Measurements from ENCODE around the gene KIF26A.
"Not testable (repeated sequence)": the region's sequence is repeated elsewhere in the genome, so short reads cannot be mapped to it uniquely, and the experiment has no call there.

The KIF26A gene

DNA sequence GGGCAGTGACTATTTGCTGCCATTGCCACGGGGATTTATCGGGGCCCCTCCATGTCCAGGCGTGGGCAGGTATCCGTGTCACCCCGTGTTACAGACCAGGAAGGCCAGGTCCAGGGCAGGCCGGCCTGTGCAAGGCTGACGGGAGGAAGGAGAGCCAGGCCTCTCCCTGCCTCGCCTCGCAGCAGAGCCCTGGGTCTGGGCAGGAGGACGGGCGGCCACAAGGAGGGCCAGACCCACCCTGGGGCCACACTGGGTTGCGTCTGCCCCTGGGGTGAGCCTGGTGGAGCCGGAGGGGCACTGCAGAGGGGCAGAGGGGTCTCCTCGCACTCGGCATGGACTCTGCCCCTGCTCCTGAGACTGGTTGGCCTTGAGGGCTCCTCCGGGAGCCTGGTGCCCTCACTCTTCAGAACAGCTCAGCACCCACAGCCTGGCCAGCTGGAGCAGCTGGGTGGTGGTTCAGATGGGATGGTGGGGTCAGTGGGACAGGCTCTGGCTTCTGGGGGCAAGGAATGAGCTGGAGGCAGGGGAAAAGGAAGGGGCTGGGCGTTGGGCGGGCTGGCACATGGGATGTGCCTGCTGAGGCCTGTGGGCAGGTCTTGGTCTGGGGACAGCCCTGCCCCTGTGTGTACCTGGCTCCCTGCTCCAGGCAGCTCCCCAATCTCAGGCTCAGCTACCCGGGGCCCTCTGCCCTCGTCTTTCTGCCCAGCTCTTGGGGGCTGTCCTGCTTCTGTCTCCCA is 53.9 kb downstream of the KIF26A start:
- DNase-seq (ENCODE audit: low spot score), result no peak

DNA sequence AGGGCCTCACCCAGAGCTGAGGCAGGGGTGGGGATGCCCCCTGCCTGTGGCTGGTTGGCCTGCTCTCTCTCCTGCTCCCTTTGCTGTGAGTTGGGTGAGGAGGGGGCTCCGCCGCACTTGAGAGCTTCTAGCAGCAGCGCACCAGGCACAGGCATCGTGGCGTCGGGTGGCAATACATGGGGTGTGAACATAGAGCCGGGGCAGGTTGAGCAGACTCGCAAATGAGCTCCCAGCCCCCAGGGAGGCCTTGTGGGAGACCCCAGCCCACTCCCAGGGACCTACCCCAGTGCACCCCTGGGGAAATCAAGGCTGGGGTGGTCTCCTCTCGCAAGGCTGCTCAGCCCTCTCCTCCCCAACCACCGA is 54.5 kb downstream of the KIF26A start:
- no peak for DNase-seq (ENCODE audit: low spot score)

DNA sequence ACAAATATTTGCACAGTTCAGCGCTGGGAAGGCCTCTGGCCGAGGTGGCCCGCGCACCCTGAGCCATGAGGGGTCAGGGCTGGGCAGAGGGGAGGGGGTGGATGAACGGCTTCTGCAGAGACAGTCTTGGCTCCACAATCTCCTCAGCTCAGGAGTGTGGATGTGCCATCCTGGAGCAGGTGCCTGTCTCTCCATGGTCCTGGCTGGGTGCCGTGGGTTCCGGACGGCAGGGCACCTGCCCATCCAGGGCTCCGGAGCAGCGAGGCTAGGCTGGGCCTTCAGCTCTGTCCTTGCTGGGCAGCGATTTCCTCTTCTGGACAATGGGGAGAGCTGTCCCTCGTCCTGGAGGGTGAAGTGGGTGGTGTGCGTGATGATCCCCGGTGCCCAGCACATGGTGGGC is 55.6 kb downstream of the KIF26A start:
- DNase-seq (ENCODE audit: low spot score), result no peak

DNA sequence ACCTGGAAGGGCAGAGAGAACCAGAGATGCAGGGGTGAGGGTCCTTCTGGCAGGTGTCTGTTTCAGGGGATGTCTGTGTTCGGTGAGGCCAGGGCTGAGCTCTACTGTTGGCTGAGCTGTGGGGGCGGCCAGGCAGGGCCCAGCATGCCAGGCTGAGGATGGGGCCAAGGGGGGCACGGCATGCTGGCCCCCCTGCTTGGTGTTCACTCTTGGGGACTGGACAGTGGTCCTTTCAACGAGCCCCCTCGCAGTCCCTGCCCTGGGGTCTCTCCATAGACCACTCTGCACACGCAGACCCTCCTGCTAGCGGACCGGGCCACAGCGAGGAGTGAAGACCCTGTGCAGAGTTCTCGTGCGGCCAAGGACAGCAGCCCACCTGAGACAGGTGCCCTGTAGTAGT is 56.3 kb downstream of the KIF26A start:
- DNase-seq (ENCODE audit: low spot score), result no peak

DNA sequence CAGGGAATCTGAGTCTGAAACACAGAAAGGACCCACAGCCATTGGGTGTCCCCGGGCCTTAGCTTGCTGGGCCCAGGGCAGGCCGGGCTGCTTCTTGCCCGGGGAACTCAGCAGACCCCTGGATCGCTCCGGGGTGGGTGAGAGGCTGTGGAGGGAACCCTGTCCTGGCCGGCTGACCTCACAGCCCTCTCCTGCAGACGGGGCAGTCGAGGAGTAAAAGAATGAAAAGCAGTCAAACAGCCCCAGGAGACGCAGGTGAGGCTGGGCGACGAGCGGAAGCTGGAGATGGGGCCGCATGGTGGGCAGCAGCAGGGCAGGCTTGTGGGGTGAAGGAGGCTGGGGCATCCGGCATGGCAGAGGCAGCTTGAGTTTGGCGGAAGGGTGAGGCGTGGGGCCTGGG is 57.0 kb downstream of the KIF26A start:
- DNase-seq (ENCODE audit: low spot score), result no peak

DNA sequence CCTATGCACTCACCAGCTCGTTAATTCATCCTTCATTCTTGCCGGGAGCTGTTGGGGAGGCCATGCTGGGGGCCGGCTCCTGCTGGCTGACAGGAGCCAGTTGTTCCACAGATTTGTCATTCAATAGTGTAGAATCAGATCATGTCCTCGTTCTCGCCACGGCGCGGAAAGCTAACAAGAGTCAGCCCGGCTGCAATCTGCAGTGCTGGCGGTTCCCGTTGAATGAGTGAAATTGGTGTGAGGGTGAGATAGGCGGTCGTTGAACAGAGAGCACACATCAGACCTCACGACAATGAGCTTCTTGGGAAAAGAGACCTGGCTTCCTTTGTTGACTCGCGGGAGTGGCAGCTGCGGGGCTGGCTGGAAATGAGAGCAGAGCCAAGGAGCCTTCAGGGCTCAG is 57.5 kb downstream of the KIF26A start:
- DNase-seq (ENCODE audit: low spot score), result no peak

DNA sequence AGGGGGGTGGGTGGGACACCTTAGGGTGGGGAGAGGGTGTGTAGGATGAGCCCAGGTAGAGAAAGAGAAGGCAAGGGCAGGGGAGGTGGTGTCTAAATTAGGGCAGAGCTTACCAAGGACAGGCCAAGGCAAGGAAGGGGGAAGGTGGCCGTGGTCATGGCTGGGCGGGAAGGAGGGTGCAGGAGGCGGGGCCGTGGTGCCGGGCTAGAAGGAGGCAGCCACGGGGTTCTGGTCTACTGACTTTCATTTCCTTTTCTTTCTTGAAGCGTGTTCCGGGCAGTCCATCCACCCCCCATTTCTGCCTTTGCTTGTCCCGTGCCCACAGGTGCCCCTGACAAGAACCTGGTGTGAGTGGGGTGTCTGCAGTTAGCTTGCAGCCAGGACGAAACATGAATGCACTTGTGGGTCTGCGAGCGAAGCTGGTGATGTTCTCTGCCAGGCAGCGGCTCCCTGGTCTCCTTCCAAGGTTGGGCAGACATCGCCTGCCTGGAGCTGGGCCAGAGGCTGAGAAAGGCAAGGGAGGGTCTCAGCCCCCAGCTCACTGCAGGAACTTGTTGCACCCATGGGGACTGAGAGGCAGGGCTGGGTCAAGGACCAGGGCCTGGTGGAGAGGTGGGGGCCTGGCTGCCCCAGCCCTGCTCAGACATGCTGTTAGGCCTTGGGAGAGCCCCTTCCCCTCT is 58.2 kb downstream of the KIF26A start:
- DNase-seq (ENCODE audit: low spot score), result no peak

DNA sequence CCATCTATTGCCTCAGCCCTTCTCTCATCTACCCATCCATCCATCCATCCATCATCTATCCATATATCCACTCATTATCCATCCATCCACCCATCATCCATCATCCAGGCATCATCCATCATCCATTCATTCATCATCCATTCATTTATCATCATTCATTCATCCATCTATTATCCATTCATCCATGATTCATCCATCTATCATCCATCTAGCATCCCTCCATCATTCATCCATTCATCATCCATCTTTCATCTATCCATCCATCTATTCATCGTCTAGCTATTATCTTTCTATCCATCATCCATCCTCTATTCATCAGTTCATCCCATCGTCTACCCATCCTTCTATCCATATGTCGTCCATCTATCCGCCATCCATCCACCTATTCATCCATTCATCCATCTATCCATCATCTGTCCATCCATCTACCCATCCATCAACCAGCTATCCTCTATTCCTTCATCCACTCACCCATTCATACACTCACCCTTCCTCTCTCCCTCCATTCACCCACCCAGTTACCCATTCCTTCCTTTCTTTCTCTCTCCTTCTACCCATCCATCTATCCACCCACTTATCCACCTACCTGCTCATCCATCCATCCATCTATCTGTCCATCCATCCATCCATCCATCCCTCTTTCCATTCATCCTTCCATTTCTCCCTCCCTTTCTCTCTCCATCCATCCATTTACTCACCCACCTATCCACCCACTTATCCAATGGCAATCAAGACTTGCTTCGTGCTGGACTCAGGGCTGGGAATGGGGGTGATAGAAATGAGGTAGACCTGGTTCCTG is 59.3 kb downstream of the KIF26A start:
- DNase-seq (ENCODE audit: low spot score), result no peak

DNA sequence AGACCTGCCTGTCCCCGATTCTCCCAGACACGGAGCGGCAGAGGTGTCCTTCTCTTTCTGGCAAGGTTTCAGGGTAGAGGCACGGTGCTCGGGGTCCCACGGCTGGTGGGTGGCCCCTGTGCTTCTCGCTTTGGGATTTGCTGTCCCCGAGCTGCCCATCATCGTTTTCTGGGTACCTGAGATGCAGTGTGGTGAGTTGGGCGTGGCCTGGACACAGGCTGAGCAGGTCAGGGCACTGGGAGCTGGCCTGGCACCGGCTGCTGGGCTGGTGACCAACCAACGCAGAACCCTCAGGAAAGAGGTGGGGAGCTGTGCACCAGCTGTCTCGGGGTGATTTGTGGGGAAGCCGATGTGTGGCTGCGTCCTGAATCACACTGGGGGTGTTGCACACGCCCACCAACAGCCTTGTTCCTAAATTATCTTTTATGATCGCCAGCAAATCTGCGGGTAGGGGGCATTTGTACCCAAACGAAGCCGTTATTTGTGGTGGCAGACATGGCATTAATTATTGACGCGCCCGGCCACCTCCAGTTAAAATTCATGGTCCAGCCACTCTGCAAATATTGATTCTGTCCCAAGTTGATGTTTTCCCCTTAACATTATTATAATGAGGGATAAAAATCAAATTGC is 61.0 kb downstream of the KIF26A start:
- DNase-seq (ENCODE audit: low spot score), result no peak

DNA sequence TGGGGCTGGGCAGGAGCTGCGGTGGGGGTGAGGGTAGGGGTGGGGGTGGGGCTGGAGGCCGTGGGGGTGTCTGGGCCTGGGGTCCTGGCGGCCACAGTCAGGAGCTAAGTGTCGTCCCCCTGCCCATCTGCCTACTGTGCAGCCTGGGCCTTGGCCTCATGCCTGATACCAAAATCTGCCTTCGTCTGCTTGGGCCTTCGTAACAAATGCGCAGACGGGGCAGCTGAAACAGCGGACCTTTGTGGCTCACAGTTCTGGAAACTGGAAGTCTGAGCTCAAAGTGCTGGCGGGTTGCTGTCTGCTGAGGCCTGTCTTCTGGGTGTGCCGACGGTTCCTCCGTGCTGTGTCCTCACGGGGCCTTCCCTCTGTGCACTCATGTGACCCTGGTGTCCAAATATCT is 61.7 kb downstream of the KIF26A start:
- no peak for DNase-seq (ENCODE audit: low spot score)

DNA sequence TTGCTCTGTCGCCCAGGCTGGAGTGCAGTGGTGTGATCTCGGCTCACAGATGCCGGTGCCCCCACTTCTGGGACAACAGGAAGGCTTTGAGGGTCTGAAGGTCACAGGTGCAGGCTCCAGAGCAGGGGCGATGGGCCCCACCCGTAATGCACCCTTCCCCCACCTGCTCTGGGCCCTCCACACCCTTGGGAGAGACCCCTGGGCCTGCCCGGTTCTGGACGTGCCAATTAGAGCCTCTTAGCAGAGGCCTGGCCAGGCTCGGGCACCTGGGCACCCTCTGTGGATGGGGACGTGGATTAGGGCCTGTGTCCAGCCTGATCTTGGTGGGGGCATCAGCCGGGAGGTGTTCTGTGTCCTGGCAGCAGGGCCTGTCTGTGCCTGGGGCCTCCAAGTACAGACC is 62.2 kb downstream of the KIF26A start:
- no peak for DNase-seq (ENCODE audit: low spot score)

DNA sequence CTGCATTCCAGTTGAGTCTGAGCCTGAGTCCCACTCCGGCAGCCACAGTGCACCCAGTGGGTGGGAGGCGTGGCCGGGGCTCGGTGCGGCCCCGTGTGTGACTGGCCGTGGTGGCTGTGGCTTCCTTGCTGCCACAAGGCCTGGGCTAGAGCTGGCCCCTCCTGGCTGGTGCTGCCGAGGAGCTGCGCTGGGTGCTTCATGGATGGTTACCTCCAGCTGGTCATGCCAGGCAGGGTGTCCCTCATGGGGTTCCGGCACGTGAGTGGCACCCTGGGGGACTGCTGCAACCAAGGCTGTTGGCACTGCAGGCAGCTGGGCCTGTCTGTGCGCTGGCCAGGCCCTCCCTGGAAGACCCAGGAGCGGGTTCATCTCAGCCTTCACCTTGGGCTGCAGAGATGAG is 62.7 kb downstream of the KIF26A start:
- no peak for DNase-seq (ENCODE audit: low spot score)

DNA sequence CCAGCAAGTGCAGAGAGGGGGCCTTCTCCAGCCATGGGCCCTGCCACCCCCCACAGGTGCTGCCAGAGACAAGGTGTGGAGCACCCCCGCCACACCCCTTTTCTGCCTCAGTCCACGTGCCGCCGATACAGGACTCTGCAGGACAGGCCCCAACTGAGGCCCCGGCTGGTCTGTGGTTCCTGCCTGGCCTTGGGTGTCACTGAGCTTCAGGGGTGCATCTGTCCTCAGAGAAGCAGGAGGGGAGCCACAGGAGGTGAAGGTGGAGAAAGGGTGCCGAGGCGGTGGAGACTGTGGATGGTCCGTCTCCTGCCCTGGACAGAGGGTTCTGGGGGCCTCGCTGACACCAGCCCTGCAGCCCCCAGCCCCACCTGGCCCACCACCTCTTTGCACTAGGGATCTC is 63.1 kb downstream of the KIF26A start:
- DNase-seq (ENCODE audit: low spot score), result no peak

DNA sequence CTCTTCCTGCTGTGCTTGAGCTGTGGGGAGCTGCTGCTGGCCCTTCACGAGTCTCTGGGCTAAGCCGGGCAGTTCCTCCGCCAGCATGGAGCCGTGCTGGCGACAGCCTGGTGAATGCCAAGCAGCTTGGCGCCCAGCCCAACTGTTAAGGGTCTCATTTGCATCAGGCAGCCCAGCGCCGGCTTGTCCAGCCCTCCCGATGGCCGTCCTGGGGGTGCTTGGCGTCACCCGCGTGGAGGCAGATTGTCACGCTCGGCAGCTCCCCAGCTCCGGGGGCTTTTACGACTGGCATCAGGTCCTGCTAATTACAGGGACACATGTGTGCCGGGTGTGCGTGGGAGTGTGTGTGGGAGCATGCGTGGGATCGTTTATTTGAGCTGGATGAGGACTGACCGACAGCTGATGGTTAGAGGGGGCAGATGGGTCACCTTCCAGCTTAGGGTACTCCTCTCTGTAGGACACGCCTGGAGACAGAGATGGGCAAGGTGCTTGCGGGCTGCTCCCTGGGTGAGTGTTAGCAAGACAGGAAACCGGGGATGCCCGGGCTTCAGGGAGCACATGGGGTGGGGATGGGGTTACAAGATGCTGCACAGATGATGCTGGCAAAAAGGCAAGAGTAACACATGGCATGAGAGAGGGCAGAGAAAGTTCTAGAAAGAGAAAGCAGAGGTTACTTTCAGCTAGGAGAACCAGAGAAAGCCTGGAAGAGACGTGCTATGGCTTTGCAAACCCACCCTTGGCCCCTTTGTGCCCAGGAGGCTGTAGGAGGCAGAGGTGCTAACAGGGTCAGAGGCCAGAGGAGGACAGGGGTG is 64.1 kb downstream of the KIF26A start:
- DNase-seq (ENCODE audit: low spot score), result no peak

DNA sequence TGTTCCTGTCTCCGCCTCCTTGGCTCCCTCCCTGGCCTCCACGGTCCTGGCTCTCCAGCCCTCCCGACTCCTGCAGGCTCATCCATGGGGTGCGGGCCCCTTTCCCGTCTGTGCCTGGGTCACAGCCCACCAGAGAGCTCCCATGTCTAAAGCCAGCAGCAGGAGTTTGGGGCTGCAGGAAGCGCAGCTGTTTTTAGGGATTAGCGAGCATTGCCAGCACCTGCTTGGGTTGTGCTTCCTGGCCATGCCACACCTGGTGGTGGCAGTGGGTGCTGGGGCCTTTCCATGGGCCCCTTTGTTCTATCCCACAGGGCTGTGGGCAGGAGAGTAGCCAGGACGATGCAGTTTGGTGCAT is 64.7 kb downstream of the KIF26A start:
- no peak for DNase-seq (ENCODE audit: low spot score)

DNA sequence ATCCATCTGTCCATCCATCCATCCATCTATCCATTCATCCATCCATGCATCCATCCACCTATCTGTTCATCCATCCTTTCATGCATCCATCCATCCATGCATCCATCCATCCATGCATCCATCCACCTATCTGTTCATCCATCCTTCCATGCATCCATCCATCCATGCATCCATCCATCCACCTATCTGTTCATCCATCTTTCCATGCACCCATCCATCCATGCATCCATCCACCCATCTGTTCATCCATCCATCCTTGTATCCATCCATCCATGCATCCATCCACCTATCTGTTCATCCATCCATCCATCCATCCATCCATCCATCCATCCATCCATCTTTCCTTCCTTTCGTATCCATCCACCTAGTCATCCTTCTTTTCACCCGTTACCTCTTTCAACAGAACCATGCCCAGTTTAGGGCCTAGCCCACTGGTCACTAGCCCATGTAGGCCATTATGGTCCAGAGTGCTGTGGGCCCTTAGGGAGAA is 66.3 kb downstream of the KIF26A start:
- no peak for DNase-seq (ENCODE audit: low spot score)

DNA sequence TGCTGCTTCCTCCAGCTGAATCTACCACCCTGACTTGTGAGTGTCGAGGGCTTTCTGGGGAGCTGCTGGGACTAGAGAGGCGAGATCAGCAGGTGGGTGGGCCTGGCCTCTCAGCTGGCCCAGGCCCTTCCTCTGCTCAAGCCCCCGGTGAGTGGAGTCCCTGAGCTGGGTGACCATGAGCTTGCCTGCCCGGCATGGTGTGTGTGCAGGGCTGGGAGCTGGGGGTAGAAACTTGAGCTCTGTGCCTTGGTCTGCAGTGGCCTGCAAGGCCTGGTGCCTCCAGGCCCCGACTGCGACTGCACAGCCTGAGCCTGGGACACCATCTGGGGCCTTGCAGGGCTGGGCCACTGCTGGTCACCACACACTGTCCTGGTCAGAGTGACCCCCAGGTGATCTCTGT is 67.4 kb downstream of the KIF26A start:
- DNase-seq (ENCODE audit: low spot score), result no peak

DNA sequence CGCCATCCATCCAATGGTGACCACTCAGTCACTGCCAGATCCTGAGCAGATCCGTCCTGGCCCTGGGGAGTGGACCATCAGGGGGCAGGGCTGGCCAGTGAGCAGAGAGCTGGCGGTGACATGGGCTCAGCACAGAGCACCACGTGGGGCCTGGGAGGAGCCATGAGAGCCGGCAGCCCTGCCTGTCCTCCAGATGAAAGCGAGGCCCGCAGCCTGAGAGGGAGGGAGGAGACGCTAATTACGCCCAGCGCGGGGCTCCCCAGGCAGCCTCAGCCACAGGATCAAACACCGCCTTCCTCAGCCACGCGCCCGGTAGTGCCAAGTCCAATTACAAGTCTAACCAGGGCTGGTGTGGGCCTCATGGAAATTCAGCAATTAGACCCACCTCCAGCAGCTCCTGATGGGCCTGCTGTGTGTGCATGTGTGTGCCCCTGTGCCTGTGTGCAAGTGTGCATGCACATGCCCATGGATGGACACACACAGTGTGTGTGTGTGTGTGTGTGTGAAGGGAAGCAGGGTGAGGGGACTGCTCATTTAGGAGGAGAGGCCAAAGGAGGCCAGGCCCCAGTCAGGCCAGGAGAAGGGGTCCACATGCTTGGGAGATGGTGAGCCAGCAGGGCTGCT is 68.0 kb downstream of the KIF26A start:
- no peak for DNase-seq (ENCODE audit: low spot score)

DNA sequence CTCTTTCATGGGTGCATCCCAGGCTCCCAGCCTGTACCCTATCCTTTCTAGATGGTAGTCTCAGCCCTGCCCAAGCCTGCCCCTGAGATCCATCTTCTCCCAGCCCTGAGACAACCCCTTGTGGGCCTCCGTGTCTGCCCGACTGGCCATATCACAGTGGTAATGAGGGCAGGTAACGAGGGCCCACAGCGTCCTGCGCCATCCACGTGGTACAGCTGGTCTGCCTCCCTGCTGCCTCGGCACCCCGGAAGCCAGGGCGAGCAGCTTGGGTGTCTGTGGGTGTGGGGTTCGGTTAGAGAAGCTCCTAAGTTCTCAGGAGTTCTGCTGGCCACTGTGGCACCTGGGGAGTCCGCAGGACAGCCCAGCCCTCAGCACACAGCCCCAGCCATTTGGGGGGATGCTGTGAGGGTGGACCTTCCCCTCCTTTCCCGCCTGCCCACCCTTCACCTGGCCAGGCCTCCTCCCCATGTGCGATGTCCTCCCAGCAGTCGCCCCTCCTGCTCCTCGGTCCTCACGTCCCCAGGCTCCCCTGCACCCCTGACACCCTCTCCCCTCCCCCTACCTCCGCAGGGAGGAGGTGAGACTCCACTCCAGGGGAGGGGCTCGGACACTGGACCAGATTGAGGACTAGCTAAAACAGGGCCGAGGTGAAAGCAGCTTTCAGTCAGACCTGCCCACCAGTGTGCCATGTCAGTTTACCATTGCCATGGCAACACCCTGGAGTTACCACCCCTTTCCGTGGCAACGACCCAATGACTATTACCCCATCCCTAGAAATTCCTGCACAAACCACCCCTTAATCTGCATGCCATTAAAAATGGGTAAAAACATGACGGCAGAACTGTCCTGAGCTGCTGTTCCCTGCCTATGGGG is 69.0 kb downstream of the KIF26A start:
- DNase-seq (ENCODE audit: low spot score), result no peak

DNA sequence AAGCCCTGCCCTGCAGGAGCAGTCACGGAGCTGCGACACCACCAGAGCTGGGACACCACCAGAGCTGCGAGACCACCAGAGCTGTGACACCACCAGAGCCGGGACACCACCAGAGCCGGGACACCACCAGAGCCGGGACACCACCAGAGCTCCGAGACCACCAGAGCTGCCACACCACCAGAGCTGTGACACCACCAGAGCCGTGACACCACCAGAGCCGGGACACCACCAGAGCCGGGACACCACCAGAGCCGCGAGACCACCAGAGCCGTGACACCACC is 69.6 kb downstream of the KIF26A start:
- DNase-seq (ENCODE audit: low spot score), result not testable (repeated sequence)

DNA sequence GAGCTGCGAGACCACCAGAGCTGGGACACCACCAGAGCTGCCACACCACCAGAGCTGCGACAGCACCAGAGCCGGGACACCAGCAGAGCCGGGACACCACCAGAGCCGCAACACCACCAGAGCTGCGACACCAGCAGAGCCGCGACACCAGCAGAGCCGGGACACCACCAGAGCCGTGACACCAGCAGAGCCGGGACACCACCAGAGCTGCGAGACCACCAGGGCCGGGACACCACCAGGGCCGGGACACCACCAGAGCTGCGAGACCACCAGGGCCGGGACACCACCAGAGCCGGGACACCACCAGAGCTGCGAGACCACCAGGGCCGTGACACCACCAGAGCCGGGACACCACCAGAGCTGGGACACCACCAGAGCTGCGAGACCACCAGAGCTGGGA is 69.9 kb downstream of the KIF26A start:
- DNase-seq (ENCODE audit: low spot score), result not testable (repeated sequence)

Data from hematopoietic multipotent progenitor cell treated with erythropoietin and hydrocortisone succinate and interleukin-3 and kit ligand, for 15 days (in vitro differentiated cells).